ENCODE data around the gene PDGFRA. TPM values are rescaled to one million over a fixed set of nuclear protein-coding genes. Genes with fewer than 3 reads are reported as not detected.

Gene PDGFRA
- total RNA-seq, 1 donor from 2014 or later, result 11.4 TPM

DNA sequence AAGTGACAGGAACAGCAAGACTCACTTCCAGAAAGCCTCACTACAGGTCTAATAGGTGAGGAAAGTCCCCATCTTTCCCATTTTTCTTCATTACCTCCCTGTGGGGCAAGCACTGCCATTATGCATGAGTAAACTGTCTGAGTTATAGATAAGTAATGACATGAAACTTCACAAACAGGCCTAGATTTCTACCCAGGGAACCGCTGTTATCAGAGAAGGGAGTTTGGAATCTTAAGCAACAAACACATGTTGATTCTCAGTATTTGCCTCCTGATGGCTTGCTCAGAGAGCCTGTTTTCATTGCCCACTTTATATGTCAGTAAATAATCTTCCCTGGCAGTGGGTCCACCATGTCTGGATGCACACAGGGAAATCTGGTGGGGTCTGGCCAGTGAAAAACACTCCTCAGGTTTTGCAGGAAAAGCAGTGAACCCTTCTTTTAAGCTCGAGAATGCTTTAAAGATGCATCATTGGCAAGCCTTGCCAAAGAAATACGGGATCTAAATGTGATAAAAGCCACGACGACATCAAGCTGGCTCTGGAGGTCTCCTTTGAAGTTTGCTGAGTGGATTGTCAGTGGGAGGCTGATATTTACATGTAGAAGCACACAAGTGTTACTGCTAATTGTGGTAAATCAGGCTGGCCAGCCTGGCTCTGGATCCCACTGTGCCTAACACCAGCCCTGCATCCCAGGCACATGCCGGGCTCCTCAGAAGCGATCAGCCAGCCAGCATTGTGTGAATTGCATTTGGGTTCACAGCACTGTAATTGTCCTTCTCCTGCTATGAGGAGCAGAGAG, 25.2 kb downstream of the PDGFRA start:
- H3K4me1 Mint-ChIP-seq (ENCODE audit: low read depth), result peaks cover 5% of the 10 kb centered on the region
- no peaks in the 10 kb centered on the region for H3K27me3 Mint-ChIP-seq
- H3K27ac Mint-ChIP-seq, result peak overlapping the region; percentile 41
- TF ChIP-seq, protein P1, sequence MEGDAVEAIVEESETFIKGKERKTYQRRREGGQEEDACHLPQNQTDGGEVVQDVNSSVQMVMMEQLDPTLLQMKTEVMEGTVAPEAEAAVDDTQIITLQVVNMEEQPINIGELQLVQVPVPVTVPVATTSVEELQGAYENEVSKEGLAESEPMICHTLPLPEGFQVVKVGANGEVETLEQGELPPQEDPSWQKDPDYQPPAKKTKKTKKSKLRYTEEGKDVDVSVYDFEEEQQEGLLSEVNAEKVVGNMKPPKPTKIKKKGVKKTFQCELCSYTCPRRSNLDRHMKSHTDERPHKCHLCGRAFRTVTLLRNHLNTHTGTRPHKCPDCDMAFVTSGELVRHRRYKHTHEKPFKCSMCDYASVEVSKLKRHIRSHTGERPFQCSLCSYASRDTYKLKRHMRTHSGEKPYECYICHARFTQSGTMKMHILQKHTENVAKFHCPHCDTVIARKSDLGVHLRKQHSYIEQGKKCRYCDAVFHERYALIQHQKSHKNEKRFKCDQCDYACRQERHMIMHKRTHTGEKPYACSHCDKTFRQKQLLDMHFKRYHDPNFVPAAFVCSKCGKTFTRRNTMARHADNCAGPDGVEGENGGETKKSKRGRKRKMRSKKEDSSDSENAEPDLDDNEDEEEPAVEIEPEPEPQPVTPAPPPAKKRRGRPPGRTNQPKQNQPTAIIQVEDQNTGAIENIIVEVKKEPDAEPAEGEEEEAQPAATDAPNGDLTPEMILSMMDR (IDR thresholded peaks at IDR 0.05; ENCODE audit: unreplicated experiment), result no peak
- no peak overlapping the region for H3K4me3 Mint-ChIP-seq (ENCODE audit: low read depth)
- H3K9me3 Mint-ChIP-seq (ENCODE audit: low read depth), result peaks cover 4% of the 10 kb centered on the region
- H3K36me3 Mint-ChIP-seq (ENCODE audit: insufficient read depth), result no peaks in the 10 kb centered on the region
- DNase-seq (ENCODE audit: low spot score, unreplicated experiment), result no peak

DNA sequence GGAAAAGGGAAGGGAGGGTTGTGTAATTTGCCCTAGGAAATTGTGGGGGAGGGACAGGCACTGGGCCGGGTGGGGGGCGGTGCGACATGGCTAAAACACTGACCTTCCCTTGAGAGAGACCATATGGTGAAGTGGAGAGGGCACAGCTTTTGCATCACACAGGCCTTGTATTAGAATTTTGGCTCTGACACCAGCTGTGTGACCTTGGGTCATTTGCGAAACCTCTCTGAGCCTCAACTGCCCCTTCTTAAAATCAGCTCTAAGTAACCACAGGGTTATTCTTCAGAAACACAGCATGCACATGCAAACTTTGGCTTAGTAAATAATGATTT, 25.8 kb downstream of the PDGFRA start:
- H3K4me3 Mint-ChIP-seq (ENCODE audit: low read depth), result no peak overlapping the region
- peaks cover 4% of the 10 kb centered on the region for H3K9me3 Mint-ChIP-seq (ENCODE audit: low read depth)
- DNase-seq (ENCODE audit: low spot score, unreplicated experiment), result no peak
- no peaks in the 10 kb centered on the region for H3K36me3 Mint-ChIP-seq (ENCODE audit: insufficient read depth)
- TF ChIP-seq, protein P1 (IDR thresholded peaks at IDR 0.05; ENCODE audit: unreplicated experiment), result no peak
- no peaks in the 10 kb centered on the region for H3K27me3 Mint-ChIP-seq
- no peak overlapping the region for H3K27ac Mint-ChIP-seq
- peaks cover 5% of the 10 kb centered on the region for H3K4me1 Mint-ChIP-seq (ENCODE audit: low read depth)

DNA sequence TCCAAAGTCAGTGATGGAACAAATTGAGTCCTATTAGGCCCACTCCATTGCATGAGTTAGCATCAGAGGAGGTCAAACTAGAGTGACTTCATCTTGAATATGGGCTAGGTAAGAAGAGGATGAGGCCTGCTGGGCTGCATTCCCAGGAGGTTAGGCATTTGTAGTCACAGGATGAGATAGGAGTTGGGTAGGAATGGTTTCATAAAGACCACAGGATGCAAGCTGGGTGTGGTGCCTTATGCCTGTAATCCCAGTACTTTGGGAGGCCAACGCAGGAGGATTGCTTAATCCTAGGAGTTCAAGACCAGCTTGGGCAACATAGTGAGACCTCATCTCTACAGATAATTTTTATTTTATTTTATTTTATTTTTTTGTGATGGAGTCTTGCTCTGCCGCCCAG, 26.8 kb downstream of the PDGFRA start:
- H3K4me3 Mint-ChIP-seq (ENCODE audit: low read depth), result no peak overlapping the region
- H3K27ac Mint-ChIP-seq, result no peak overlapping the region
- H3K27me3 Mint-ChIP-seq, result no peaks in the 10 kb centered on the region
- H3K4me1 Mint-ChIP-seq (ENCODE audit: low read depth), result peaks cover 5% of the 10 kb centered on the region
- H3K36me3 Mint-ChIP-seq (ENCODE audit: insufficient read depth), result no peaks in the 10 kb centered on the region
- TF ChIP-seq, protein P1 (IDR thresholded peaks at IDR 0.05; ENCODE audit: unreplicated experiment), result no peak
- DNase-seq (ENCODE audit: low spot score, unreplicated experiment), result no peak
- peaks cover 4% of the 10 kb centered on the region for H3K9me3 Mint-ChIP-seq (ENCODE audit: low read depth)

DNA sequence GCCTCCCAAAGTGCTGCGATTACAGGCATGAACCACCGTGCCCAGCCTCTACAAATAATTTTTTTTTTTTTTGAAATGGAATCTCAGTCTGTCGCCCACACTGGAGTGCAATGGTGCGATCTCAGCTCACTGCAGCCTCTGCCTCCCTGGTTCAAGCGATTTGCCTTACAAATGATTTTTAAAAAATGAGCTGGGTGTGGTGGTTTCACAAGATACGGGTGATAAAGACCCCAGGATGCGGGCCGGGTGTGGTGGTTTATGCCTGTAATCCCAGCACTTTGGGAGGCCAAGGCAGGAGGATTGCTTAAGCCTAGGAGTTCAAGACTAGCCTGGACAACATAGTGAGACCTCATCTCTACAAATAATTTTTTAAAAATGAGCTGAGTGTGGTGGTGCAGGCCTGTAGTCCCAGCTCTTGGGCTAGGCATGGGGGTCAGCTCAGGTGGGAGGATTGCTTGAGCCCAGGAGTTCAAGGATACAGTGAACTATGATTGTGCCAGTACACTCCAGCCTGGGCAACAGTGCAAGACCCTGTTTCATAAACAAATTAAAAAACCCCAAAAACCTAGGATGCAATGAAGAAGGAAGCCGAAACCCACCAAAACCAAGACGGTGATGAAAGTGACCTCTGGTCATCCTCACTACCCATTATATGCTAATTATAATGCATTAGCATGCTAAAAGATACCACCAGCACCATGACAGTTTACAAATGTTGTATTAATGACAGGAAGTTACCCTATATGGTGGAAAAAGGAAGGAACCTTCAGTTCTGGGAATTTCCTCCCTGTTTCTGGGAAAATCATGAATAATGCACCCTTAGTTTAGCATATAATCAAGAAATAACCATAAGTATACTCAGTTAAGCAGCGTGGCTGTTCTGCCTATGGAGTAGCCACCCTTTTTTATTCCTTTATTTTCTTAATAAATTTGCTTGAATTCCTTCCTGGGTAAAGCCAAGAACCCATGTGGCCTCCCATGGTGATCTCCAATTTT, 27.7 kb downstream of the PDGFRA start:
- Mint-ChIP-seq H3K4me3 (ENCODE audit: low read depth) (no peak overlapping the region), H3K4me1 (ENCODE audit: low read depth) (peaks cover 5% of the 10 kb centered on the region), H3K27ac (no peak overlapping the region), H3K27me3 (no peaks in the 10 kb centered on the region), H3K36me3 (ENCODE audit: insufficient read depth) (peaks cover 2% of the 10 kb centered on the region), H3K9me3 (ENCODE audit: low read depth) (peaks cover 4% of the 10 kb centered on the region)
- no peak for DNase-seq (ENCODE audit: low spot score, unreplicated experiment)
- TF ChIP-seq, protein P1 (IDR thresholded peaks at IDR 0.05; ENCODE audit: unreplicated experiment), result no peak

DNA sequence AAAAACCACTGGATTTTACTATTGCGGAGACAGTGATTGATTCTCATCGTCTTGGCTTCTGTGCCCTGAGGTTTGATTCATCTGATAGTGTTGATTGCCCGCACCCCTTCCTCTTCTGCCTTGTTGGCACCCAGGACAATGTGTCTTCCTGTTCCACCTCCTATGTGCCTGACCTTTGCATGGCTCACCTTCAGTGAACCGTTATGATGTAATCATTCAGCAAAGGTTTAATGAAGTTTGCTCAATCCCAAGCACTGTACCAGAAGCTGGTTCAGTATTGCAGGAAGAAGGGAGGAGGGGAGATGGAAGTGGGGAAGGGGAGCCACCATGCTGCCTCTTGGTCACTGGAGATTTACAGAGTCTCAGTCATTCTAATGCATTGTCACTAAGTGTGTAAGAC, 36.3 kb downstream of the PDGFRA start:
- no peaks in the 10 kb centered on the region for H3K4me1 Mint-ChIP-seq (ENCODE audit: low read depth)
- no peak overlapping the region for H3K27ac Mint-ChIP-seq
- no peaks in the 10 kb centered on the region for H3K27me3 Mint-ChIP-seq

More for the DNA sequence above, 36.3 kb downstream of the PDGFRA start:
- peaks cover 14% of the 10 kb centered on the region for H3K36me3 Mint-ChIP-seq (ENCODE audit: insufficient read depth)
- TF ChIP-seq, protein P1 (IDR thresholded peaks at IDR 0.05; ENCODE audit: unreplicated experiment), result no peak
- H3K4me3 Mint-ChIP-seq (ENCODE audit: low read depth), result no peak overlapping the region
- no peaks in the 10 kb centered on the region for H3K9me3 Mint-ChIP-seq (ENCODE audit: low read depth)
- no peak for DNase-seq (ENCODE audit: low spot score, unreplicated experiment)

All from progenitor cell of endocrine pancreas (in vitro differentiated cells).